IMR-90 (cell line): Measurements from ENCODE around the gene ADGRG6. TPM values are rescaled to one million over a fixed set of nuclear protein-coding genes. Genes with fewer than 3 reads are reported as not detected.

Experiments
- ATAC-seq: fragments of 200-7000 bp; cut with Tn5 transposase; 2 replicates; pipeline ENCODE4 v1.9.1; 2020; ENCODE audit warnings: low read depth, mild to moderate bottlenecking, moderate library complexity
- BruUV-seq: library from RNA; stranded (reverse); fragments of 400-500 nt; replicated peaks from 2 replicates; lab custom pipeline; 2021; lab: Mats Ljungman, UMichigan
- CTCF ChIA-PET: fragments of 300-600 bp; formaldehyde crosslinking; extraction: SDS; loops from one replicate; lab custom pipeline; 2021; ENCODE audit warnings: antibody characterized with exemption; lab: Yijun Ruan, JAX
- POLR2A ChIA-PET: fragments of 300-600 bp; sonication (Branson Sonifier 250); formaldehyde crosslinking; loops from one replicate; lab custom pipeline; 2022; ENCODE audit warnings: antibody characterized with exemption; ENCODE audit not compliant: unreplicated experiment; lab: Charles Lee
- DNase-seq: peaks from one replicate; pipeline ENCODE4 v3.0.0; 2013
- H2AFZ ChIP-seq: replicated peaks from 2 replicates; pipeline ENCODE3; 2013; ENCODE audit warnings: low read length, mild to moderate bottlenecking; ENCODE audit not compliant: poor library complexity
- H2AK5ac ChIP-seq: 2 replicates; pipeline ENCODE4 v1.6.1; 2013; ENCODE audit warnings: low read depth, low read length, inconsistent platforms
- H2AK9ac ChIP-seq: replicated peaks from 2 replicates; pipeline ENCODE3; 2013; ENCODE audit warnings: mild to moderate bottlenecking, low read depth, low read length, moderate library complexity; ENCODE audit not compliant: poor library complexity
- H2BK120ac ChIP-seq: 2 replicates; pipeline ENCODE4 v1.6.1; 2013; ENCODE audit warnings: low read depth, low read length, inconsistent platforms
- H2BK15ac ChIP-seq: 3 replicates; pipeline ENCODE4 v1.6.1; 2013; ENCODE audit warnings: low read depth, low read length, inconsistent platforms
- H2BK20ac ChIP-seq: 2 replicates; pipeline ENCODE4 v1.6.1; 2013; ENCODE audit warnings: low read depth, mild to moderate bottlenecking, inconsistent platforms, low read length, moderate library complexity
- H2BK5ac ChIP-seq: 2 replicates; pipeline ENCODE4 v1.6.1; 2013; ENCODE audit warnings: mild to moderate bottlenecking, low read depth, low read length, inconsistent platforms; ENCODE audit not compliant: poor library complexity, severe bottlenecking
- H3K14ac ChIP-seq: replicated peaks from 2 replicates; pipeline ENCODE4 v1.6.1; 2013; ENCODE audit warnings: low read depth, low read length, inconsistent platforms
- H3K18ac ChIP-seq: 2 replicates; pipeline ENCODE4 v1.6.1; 2013; ENCODE audit warnings: low read depth, low read length, control low read depth
- H3K23ac ChIP-seq: 2 replicates; pipeline ENCODE4 v1.6.1; 2013; ENCODE audit warnings: low read depth, low read length, inconsistent platforms
- H3K27ac ChIP-seq: 2 replicates; pipeline ENCODE4 v1.5.1; 2013; ENCODE audit warnings: mild to moderate bottlenecking, control low read depth, low read length; ENCODE audit not compliant: insufficient read depth
- H3K27me3 ChIP-seq: 2 replicates; pipeline ENCODE4 v1.6.1; 2013; ENCODE audit warnings: low read length; ENCODE audit not compliant: control insufficient read depth, insufficient read depth
- H3K36me3 ChIP-seq: 2 replicates; pipeline ENCODE4 v1.6.1; 2013; ENCODE audit warnings: low read length, mixed read lengths; ENCODE audit not compliant: control insufficient read depth, insufficient read depth
- H3K4ac ChIP-seq: 2 replicates; pipeline ENCODE4 v1.6.1; 2013; ENCODE audit warnings: low read depth, low read length, inconsistent platforms
- H3K4me1 ChIP-seq: 2 replicates; pipeline ENCODE4 v1.6.1; 2013; ENCODE audit warnings: low read length, mixed read lengths; ENCODE audit not compliant: control insufficient read depth, insufficient read depth
- H3K4me2 ChIP-seq: 2 replicates; pipeline ENCODE4 v1.6.1; 2013; ENCODE audit warnings: low read depth, mild to moderate bottlenecking, control low read depth, low read length, moderate library complexity
- H3K4me3 ChIP-seq: 2 replicates; pipeline ENCODE4 v1.5.1; 2013; ENCODE audit warnings: low read depth, mild to moderate bottlenecking, control low read depth, low read length, moderate library complexity; ENCODE audit not compliant: insufficient read depth
- H3K56ac ChIP-seq: 2 replicates; pipeline ENCODE4 v1.6.1; 2013; ENCODE audit warnings: low read length, inconsistent platforms; ENCODE audit not compliant: insufficient read depth; ENCODE audit errors: extremely low read depth
- H3K79me1 ChIP-seq, 2 experiments: 2 replicates each; pipeline ENCODE4 v1.6.1; 2013; ENCODE audit warnings: low read length in 2 of 2, inconsistent platforms in 1 of 2, low read depth in 1 of 2
- H3K9ac ChIP-seq: 2 replicates; pipeline ENCODE4 v1.6.1; 2013; ENCODE audit warnings: low read depth, low read length, control low read depth
- H3K9me1 ChIP-seq: 2 replicates; pipeline ENCODE4 v1.6.1; 2013; ENCODE audit warnings: low read length, inconsistent platforms; ENCODE audit not compliant: insufficient read depth
- H3K9me3 ChIP-seq: 2 replicates; pipeline ENCODE4 v1.6.1; 2013; ENCODE audit warnings: low read length; ENCODE audit not compliant: control insufficient read depth, insufficient read depth
- H4K20me1 ChIP-seq: 2 replicates; pipeline ENCODE4 v1.6.1; 2013; ENCODE audit warnings: low read length, inconsistent platforms; ENCODE audit not compliant: insufficient read depth
- H4K5ac ChIP-seq: 2 replicates; pipeline ENCODE4 v1.6.1; 2013; ENCODE audit warnings: mild to moderate bottlenecking, low read depth, low read length, control low read depth
- H4K8ac ChIP-seq, 2 experiments: 2 replicates each; pipeline ENCODE4 v1.6.1; 2013; ENCODE audit warnings: low read depth in 2 of 2, low read length in 2 of 2, control low read depth in 1 of 2, inconsistent platforms in 1 of 2
- H4K91ac ChIP-seq: 2 replicates; pipeline ENCODE4 v1.6.1; 2013; ENCODE audit warnings: low read depth, low read length, inconsistent platforms; ENCODE audit not compliant: insufficient read depth
- BHLHE40 ChIP-seq: fragments of 150-350 bp; IDR thresholded peaks from 2 replicates; pipeline ENCODE4 v1.6.1; 2016; ENCODE audit warnings: mild to moderate bottlenecking, low read depth, low read length
- CEBPB ChIP-seq: IDR thresholded peaks from 2 replicates; pipeline ENCODE4 v1.6.1; 2012; ENCODE audit warnings: low read depth, low read length, improper control_type of control experiment
- CHD1 ChIP-seq: IDR thresholded peaks from 2 replicates; pipeline ENCODE4 v1.6.1; 2012; ENCODE audit warnings: low read depth, low read length, improper control_type of control experiment
- FOS ChIP-seq: fragments of 150-350 bp; IDR thresholded peaks from 2 replicates; pipeline ENCODE4 v1.6.1; 2016; ENCODE audit warnings: low read depth, low read length
- NFE2L2 ChIP-seq: fragments of 150-350 bp; IDR thresholded peaks from 2 replicates; pipeline ENCODE4 v1.6.1; 2016; ENCODE audit warnings: low read depth, mild to moderate bottlenecking, low read length
- RAD21 ChIP-seq: IDR thresholded peaks from 2 replicates; pipeline ENCODE4 v1.6.1; 2012; ENCODE audit warnings: low read length, improper control_type of control experiment
- RCOR1 ChIP-seq: IDR thresholded peaks from 2 replicates; pipeline ENCODE4 v1.6.1; 2012; ENCODE audit warnings: mild to moderate bottlenecking, low read length, improper control_type of control experiment; ENCODE audit not compliant: insufficient replicate concordance
- RFX5 ChIP-seq: IDR thresholded peaks from 2 replicates; pipeline ENCODE4 v1.8.0; 2012; ENCODE audit warnings: low read depth, mild to moderate bottlenecking, low read length, moderate library complexity
- WGBS, 2 experiments: methylation state at CpG; one replicate each; pipeline versions ENCODE4 v1.1.5 to v1.1.7; 2013; ENCODE audit warnings: missing lambda C conversion rate in 2 of 2; ENCODE audit not compliant: insufficient read length in 1 of 2; ENCODE audit errors: extremely low coverage in 2 of 2; 5-methylcytosine and 5-hydroxymethylcytosine counted together
- dilution Hi-C: fragments of 300-500 bp; cut with HindIII; formaldehyde crosslinking; loops from one replicate; pipeline ENCODE4 v1.14.3; 2018; ENCODE audit warnings: low sequenced_read_pairs; ENCODE audit not compliant: unreplicated experiment
- in situ Hi-C: fragments of 300-500 bp; cut with MboI; formaldehyde crosslinking; loops from 3 replicates; pipeline ENCODE4 v1.14.3; 2019; ENCODE audit warnings: low sequenced_read_pairs, inconsistent platforms, mixed read lengths
- intact Hi-C: fragments of 100-400 bp; cut with micrococcal nuclease; formaldehyde crosslinking; loops from 2 replicates; pipeline ENCODE4 v1.10.0; 2022
- polyA plus RNA-seq, 3 experiments: library from polyadenylated mRNA; depleted of rRNA; stranded (reverse); fragments of >200 nt; gene quantifications; 2 replicates each; pipeline ENCODE4 v1.2.3, GENCODE V29; 2012; ENCODE audit warnings: low replicate concordance in 1 of 3
- total RNA-seq: library from RNA; depleted of rRNA; stranded (reverse); fragments of >200 nt; gene quantifications from 2 replicates; pipeline ENCODE4 v1.2.3, GENCODE V29; 2012

Gene ADGRG6
- total and polyA plus RNA-seq, 2 of the 4 experiments (the other 2 are of a cell fraction), result 10.0 to 20.3 TPM

DNA sequence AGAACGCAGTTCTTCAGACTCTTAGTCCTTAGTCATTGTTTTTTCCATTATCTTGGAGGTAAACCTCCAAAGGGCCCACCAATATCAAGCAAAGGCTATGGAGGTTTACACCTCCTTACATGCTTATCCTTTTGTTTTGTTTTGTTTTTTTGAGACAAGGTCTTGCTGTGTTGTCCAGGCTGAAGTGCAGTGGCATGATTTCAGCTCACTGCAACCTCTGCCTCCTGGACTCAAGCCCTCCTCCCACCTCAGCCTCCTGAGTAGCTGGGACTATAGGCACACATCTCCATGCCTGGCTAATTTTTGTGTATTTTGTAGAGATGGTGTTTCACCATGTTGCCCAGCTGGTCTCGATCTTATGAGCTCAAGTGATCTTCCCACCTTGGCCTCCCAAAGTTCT, 26.3 kb downstream of the ADGRG6 start:
- Histone ChIP-seq H3K9ac (no peak overlapping the region), H3K27me3 (no peaks in the 10 kb centered on the region), H3K27ac (no peak overlapping the region), H3K79me1 (no peaks in the 10 kb centered on the region; a peak in 1 of 4 replicates), H2AFZ (no peak overlapping the region), H2BK15ac (no peak overlapping the region), H2AK9ac (no peak overlapping the region), H3K4me1 (peaks cover 5% of the 10 kb centered on the region), H4K91ac (no peak overlapping the region), H3K4ac (no peak overlapping the region), H3K4me2 (no peak overlapping the region), H2BK20ac (no peak overlapping the region), H2AK5ac (no peak overlapping the region), H4K5ac (no peak overlapping the region), H3K9me1 (no peaks in the 10 kb centered on the region), H3K9me3 (no peaks in the 10 kb centered on the region), H3K14ac (no peak overlapping the region), H2BK5ac (no peak overlapping the region), H4K8ac (no peak overlapping the region), H3K4me3 (no peak overlapping the region), H3K18ac (no peak overlapping the region), H3K56ac (no peak overlapping the region), H3K36me3 (no peaks in the 10 kb centered on the region), H4K20me1 (no peaks in the 10 kb centered on the region), H3K23ac (no peak overlapping the region), H2BK120ac (no peak overlapping the region)
- dilution Hi-C loops (no loop called here), in situ Hi-C loops (no loop called here), intact Hi-C loops (no loop called here)
- no peak for DNase-seq
- BruUV-seq, result no TSS peak
- ChIA-PET POLR2A (no interaction called here), CTCF (no interaction called here)
- no CpG with 5 or more reads among the region's 2 CpGs for WGBS, 2 experiments
- no peak for ATAC-seq
- no peak for TF ChIP-seq CHD1
- no peak for TF ChIP-seq FOS
- TF ChIP-seq RFX5, result no peak
- TF ChIP-seq CEBPB, result no peak
- TF ChIP-seq RAD21, result no peak
- no peak for TF ChIP-seq BHLHE40
- TF ChIP-seq RCOR1, result no peak
- TF ChIP-seq NFE2L2, result no peak
